GM18499 (cell line): ENCODE results near the gene VASH1.

ENCODE experiments used
- ATAC-seq: cut with Tn5 transposase; IDR thresholded peaks from one replicate; pipeline ENCODE4 v1.9.1; 2021; ENCODE audit warnings: moderate number of reproducible peaks; ENCODE audit not compliant: insufficient read depth, unreplicated experiment

The VASH1 gene

GRCh38 chr14:76782115-76782884, 21.0 kb downstream of the VASH1 start:
- ATAC-seq = no peak

GRCh38 chr14:76782885-76783566, 21.8 kb downstream of the VASH1 start:
- no peak for ATAC-seq

GRCh38 chr14:76784266-76784874, 23.1 kb downstream of the VASH1 start:
- ATAC-seq = no peak

GRCh38 chr14:76784881-76785280, 23.6 kb downstream of the VASH1 start:
- ATAC-seq = no peak

- ATAC-seq = no peak
These were observed 25.3 kb downstream of the VASH1 start for GRCh38 chr14:76786601-76787000.

- ATAC-seq = no peak
These were observed 31.2 kb downstream of the VASH1 start for GRCh38 chr14:76792422-76792821.

- no peak for ATAC-seq
These were observed 32.1 kb downstream of the VASH1 start for GRCh38 chr14:76793324-76793723.

- ATAC-seq = no peak
These were observed 32.7 kb downstream of the VASH1 start for GRCh38 chr14:76793956-76794355.

- ATAC-seq = no peak
These were observed 45.2 kb downstream of the VASH1 start for GRCh38 chr14:76806446-76806845.

GRCh38 chr14:76808011-76808410, 46.7 kb downstream of the VASH1 start:
- no peak for ATAC-seq

- ATAC-seq = no peak
These were observed 47.7 kb downstream of the VASH1 start for GRCh38 chr14:76808990-76809389.

GRCh38 chr14:76810525-76810924, 49.3 kb downstream of the VASH1 start:
- no peak for ATAC-seq

- no peak for ATAC-seq
These were observed 49.7 kb downstream of the VASH1 start for GRCh38 chr14:76810953-76811400.

GRCh38 chr14:76811561-76811960, 50.3 kb downstream of the VASH1 start:
- ATAC-seq = no peak

- ATAC-seq = no peak
These were observed 50.8 kb downstream of the VASH1 start for GRCh38 chr14:76812093-76812421.

GRCh38 chr14:76812422-76813383, 51.4 kb downstream of the VASH1 start, which contains the start of gene ANGEL1:
Gene ANGEL1 (minus strand): TSS chr14:76812882. CDS start chr14:76812827, 55 bp downstream.
- ATAC-seq = peak; percentile 65

- ATAC-seq = no peak
These were observed 53.7 kb downstream of the VASH1 start for GRCh38 chr14:76814726-76815645.

- ATAC-seq = no peak
These were observed 59.4 kb downstream of the VASH1 start for GRCh38 chr14:76820700-76821099.

GRCh38 chr14:76826122-76826521, 64.9 kb downstream of the VASH1 start, which contains the start of gene LRRC74A:
Gene LRRC74A (plus strand): TSS chr14:76826408. CDS start chr14:76826698, 290 bp downstream.
- ATAC-seq = no peak
